ENCODE results near the gene RGS11. TPM values are rescaled to one million over a fixed set of nuclear protein-coding genes. Genes with fewer than 3 reads are reported as not detected.

The RGS11 gene
- total RNA-seq, 1 donor from 2014 or later: 6.5 TPM

DNA sequence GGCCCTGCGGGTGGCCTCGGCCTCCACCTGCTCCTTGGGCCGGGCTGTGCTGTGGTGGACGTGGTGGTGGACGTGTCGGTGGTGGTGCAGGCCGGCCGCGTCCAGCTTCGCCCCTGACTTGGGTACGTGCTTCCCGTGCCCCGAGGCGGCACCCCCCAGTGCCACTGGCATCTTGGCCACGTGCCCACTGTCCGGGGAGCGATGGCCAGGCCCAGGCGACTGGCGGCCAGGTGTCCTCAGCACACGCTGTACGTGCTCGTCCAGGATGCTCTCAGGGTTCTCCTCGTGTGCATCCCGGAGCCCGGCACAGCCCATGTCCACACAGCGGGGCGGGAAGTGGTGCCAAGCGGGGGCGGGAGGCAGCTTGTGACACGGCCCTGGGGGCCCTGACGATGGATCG is 22.1 kb upstream of the RGS11 start:
- DNase-seq (ENCODE audit: low spot score in 2 of 2) (no peak), FAIRE-seq (no peak)

DNA sequence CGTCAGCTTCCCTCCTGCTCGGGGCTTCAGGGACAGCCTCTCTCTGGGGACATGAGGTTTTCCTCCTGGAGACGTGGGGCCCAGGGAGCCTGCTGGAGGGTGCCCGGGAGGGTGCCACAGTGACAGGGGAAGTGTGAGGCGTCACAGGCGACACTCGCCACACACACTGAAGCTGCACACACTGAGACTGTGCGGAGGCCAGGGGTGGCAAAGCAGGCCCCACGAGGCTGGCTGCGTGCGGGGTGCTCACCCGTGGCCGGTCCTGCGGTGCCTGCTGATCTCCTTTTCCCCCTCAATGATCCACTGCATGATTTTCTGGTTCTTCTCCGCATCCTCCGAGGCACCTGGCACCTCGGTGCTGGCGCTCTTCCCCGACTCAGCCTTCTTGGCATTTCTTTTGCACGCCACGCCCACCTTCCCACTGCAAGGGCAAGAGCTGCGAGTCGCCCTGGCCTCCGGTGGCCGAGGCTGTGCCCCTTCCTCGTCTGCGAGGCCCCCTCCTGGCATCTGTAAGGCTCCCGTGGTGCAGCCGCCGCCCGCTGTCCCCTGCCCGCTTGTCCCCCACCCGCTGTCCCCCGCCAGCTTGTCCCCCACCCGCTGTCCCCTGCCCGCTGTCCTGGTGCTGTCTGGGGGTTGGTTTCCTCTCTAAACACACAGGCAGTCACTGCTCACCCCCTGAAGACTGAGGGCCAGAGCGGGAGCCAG is 21.2 kb upstream of the RGS11 start:
- no peak for FAIRE-seq
- no peak for DNase-seq (ENCODE audit: low spot score in 2 of 2)

DNA sequence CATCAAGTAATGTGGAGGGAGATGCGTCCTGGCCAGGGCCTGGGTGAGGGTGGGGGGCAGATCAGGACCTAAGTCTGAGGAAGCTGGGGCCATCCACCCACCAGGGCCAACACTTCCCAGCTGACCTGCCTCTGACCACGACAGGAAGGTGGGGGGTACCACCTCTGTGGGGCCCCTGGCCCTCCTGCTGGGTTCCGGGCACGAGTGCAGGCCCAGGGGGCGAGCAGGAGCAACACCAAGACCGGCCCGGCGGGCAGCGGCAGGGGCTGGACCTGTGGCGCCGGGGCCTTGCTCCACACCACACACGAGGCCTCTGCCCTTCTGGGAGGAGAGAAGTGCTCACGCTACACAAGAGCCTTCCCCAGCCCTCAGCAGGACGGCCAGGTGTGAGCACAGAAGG is 20.5 kb upstream of the RGS11 start:
- FAIRE-seq (no peak), DNase-seq (ENCODE audit: low spot score in 2 of 2) (no peak)

DNA sequence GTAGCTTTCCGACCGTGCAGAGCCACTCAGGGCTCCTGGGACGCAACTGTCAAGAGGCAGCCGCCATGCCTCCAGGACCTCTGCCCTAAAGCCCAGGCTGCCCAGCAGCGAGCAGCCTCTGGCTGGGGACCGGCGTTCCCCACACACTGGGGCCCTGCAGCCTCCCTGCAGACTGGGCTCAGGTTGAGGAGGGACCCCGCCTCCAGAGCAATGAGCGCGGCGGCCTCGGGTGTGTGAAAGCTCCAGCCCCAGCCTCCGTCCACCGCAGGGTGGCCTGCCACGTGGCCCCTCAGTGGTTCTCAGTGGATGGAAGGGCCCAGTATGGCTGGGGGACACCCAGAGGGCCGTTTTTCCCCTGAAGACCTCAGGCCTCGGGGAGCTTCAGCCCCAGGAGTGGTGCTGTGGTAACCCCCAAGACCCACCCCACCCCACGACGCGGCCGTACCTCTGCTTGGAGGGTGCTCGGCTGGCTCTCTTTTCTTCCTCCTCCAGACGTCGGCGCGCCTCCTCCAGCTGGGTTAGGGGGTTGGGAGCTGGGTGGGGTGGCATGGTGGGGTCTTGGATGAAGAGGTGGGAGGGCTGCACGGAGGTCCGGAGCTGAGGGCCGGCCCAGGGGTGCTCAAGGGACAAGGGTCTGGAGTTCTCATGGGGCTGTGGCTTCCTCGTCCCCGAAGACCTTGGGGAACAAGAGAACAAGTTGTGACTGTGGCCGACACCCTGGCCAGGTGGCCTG is 17.5 kb upstream of the RGS11 start:
- DNase-seq (ENCODE audit: low spot score in 2 of 2): no peak

DNA sequence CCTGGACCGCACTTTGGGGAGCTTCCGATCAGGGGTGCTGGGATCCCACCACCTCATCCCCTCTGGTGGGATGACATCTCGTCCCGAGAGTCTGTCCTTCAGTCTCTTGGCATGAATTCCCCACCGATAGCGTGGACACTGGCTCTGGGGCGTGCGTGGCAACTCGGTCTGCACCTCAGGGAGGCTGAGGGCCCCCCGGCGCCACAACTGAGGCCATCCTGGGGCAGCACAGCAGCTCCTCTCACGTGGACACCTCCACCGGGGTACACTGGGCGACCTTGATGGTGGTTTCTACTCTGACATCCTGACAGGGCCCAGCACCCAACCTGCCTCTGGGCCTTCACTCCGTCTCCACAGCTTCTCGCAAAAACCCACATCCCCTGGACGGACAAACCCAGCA is 15.8 kb upstream of the RGS11 start:
- DNase-seq (ENCODE audit: low spot score in 2 of 2): no peak

More for the DNA sequence above, 17.5 kb upstream of the RGS11 start:
- no peak for FAIRE-seq

DNA sequence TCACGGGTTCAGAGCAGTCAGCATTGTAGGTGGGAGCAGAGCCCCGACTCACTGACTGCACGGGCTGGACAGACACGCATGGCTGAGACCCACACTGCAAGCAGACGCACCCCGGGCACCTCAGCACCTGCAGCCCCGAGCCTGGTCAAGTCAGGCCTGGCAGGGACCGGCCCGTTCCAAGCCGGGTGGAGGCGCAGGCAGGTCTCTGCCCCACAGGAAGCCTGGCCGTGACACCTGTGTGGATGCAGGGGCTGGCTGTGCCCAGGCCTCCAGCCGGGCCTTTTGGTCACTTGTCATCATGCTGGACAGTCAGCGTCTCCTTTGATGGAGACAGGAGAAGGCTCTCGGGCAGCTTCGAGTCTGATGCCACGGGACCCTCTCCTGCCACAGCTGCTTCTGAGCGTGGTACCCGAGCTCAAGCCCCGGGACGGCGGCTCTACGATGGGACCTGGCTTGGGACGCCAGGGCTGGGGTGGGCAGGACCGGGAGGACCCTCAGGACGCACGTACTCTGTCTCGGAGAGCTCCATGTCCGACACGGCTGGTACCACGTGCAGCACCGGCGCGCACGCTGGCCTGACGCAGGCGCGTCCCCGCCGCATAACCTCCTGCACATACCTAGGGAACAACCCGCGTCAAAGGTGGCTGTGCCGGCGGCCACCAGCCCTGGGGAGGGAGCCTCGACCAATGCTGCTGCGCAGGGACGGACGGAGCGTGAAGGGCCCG is 15.1 kb upstream of the RGS11 start:
- DNase-seq (ENCODE audit: low spot score in 2 of 2) (no peak), FAIRE-seq (no peak)

More for the DNA sequence above, 15.8 kb upstream of the RGS11 start:
- FAIRE-seq: no peak

DNA sequence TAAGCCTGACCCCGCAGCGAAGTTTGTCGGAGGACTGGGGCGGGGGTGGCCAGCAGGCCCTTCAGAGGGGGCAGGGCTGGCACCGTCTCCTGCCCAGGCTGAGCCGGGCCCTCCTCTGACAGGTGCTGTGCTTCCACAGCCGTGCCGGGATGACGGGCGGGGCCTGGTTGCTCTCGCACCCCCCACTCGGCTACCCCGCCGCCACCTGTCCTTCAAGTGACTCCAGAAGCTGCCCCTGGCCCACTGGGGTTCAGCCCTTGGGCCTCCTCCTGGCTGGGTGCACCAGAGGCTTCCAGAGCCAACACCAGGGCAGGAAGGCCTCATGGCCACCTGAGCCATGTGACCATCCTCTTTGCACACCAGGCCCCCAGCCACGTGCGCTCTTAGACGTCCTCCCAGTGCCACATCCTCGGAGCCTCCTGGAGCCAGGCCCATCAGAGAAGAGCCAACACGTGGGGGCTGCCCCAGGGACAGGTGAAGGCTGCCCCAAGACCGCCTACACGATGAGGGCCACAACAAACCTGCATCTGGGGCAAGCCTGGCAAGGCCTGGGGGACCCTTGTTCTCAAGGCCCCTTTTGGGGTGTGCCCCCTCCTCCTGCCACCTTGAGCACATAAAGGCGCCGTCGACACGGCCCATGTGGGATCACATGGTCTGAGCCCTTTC is 14.4 kb upstream of the RGS11 start:
- DNase-seq (ENCODE audit: low spot score in 2 of 2) (no peak), FAIRE-seq (no peak)

DNA sequence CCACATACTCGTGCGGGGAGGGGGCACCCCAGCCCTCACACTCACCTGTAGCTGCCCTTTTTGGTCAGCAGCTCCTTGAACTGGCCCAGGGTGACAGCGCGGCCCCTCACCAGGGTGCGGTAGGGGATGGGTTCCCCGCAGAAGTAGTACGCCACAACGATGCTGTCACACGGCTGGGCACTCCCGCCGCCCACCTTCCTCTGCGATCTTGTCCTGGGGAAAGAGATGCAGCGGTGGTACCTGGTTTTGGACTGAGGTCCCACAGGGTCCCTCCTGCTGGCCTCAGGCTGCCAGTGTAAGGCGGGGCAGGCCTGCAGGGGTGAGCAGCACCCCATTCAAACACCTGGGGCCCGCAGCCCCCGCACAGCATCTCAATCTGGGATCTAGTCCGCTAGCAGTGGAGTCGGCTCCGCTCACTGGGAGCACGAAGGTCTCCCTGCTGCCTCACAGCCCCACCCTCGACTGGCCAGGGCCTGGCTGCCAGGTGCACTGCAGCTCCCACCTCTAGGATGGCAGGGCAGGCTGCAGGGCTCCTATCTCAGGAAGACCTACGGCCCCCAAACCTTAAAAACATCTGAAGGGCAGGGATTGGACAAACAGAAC is 13.8 kb upstream of the RGS11 start:
- FAIRE-seq (no peak), DNase-seq (ENCODE audit: low spot score in 2 of 2) (no peak)

DNA sequence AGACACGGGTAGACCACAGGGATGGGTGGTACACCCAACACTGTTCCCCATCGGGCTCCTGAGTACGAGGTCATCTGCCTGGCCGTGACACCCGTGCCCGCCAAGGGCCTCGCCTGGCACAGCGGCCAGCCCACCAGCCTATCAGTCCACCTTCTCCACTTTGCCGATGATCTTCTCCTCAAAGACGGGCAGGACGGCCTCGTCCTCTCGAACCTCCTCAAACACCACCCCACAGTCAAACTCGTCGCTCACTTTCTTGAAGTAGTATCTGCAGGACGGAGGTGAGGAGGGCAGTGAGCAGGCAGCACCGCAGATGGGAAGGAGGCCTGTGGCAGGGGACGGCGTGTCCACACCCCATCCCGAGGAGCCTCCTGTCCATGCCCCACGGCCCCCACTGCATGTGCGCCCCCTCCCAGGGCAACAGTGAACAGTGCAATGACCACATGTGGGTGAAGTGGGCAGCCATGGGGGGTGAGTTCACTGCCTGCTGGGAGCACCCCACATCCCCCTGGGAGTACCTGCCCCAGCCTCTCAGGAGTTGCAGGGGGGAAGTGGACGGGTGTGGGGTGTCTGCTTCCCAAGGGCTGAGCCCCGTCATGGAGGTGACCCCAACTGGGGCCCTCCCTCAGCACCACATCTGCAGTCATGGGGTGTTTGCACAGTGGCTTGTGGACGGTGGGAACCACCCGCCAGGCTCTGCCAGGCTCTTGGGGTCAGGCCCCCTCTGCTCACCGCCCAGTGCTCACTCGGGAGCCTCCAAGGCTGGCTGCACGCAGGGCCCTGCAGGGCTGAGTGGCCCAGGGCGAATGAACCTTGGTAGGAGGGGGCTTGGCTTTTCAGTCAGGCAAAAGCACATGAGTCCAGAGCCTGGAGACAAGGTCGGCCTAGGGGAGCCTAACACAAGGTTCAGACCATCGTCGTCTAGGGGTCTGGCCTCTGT is 12.5 kb upstream of the RGS11 start:
- DNase-seq (ENCODE audit: low spot score in 2 of 2) (no peak), FAIRE-seq (no peak)

DNA sequence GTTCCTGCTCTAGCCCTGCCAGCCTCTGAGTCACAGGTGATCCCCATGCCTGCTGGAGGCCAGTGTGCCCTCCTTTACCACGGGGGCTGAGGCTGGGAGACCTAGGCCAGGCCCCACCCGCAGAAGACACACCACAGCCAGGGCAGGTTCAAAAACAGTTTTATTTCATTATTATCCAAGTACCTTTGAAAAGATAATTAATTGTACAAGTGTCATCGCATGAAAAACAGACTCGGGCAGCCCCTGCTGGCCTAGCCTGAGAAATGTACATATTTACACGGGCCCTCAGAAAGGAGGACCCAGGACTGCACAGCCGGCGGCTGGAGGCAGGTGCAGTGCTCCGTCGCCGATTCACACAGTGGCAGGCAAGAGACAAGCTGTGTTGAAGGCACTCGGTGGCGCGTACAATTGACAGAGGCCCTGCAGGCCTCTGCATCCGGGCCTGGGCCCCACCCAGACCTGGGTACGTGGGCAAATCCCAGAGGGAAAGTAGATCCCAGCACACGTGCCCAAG is 11.6 kb upstream of the RGS11 start:
- peak in 1 of 2 donors; percentile 24 for DNase-seq (ENCODE audit: low spot score in 2 of 2)
- no peak for FAIRE-seq

DNA sequence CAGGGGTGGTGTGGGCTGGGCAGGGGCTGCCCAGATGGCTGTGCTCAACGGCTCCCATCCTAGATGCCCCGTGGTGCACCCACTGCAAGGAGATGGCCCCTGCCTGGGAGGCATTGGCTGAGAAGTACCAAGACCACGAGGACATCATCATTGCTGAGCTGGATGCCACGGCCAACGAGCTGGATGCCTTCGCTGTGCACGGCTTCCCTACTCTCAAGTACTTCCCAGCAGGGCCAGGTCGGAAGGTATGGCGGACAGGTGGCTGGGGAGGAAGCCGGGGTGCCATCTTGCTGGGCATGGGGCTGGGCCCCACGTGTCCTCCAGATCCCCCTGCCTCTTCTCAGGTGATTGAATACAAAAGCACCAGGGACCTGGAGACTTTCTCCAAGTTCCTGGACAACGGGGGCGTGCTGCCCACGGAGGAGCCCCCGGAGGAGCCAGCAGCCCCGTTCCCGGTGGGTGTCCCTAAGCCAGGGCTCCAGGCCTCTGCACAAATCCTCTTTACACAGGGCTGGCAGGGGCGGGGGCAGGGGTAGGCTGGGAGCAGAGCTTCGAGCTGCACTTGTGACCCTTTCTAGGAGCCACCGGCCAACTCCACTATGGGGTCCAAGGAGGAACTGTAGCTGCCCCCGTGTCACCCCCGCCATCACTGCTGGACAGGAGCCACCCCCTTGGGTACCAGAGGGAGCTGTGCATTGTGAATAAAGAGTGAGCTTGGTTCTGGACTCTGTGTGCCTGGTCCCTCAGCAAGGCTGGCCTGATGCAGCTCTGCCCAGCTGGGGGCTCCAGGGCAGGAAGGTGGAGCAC is 10.9 kb upstream of the RGS11 start:
- FAIRE-seq: no peak
- peak in 1 of 2 donors; percentile 29 for DNase-seq (ENCODE audit: low spot score in 2 of 2)

DNA sequence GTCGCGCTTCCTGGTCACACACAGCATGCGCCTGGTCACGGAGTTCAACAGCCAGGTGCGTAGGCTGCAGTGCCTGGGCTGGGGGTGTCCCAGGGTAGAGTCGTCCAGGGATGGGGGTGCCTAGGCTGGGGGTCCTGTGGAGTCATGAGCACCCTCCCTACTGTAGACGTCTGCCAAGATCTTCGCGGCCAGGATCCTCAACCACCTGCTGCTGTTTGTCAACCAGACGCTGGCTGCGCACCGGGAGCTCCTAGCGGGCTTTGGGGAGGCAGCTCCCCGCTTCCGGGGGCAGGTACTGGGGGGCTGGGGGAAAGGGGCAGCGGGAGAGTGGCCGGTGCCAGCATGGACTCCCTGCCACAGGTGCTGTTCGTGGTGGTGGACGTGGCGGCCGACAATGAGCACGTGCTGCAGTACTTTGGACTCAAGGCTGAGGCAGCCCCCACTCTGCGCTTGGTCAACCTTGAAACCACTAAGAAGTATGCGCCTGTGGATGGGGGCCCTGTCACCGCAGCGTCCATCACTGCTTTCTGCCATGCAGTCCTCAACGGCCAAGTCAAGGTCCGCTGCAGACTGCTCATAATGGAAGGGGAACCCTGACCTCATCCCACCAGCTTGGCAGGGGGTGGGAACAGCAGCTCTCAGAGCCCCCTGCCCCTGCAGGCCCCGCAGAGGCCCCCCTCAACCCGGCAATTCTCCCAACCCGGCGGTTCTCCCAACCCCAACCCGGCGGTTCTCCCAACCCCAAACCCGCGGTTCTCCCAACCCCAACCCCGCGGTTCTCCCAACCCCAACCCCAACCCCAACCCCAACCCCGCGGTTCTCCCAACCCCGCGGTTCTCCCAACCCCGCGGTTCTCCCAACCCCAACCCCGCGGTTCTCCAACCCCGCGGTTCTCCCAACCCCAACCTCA is 9.7 kb upstream of the RGS11 start:
- no peak for DNase-seq (ENCODE audit: low spot score in 2 of 2)
- no peak for FAIRE-seq

DNA sequence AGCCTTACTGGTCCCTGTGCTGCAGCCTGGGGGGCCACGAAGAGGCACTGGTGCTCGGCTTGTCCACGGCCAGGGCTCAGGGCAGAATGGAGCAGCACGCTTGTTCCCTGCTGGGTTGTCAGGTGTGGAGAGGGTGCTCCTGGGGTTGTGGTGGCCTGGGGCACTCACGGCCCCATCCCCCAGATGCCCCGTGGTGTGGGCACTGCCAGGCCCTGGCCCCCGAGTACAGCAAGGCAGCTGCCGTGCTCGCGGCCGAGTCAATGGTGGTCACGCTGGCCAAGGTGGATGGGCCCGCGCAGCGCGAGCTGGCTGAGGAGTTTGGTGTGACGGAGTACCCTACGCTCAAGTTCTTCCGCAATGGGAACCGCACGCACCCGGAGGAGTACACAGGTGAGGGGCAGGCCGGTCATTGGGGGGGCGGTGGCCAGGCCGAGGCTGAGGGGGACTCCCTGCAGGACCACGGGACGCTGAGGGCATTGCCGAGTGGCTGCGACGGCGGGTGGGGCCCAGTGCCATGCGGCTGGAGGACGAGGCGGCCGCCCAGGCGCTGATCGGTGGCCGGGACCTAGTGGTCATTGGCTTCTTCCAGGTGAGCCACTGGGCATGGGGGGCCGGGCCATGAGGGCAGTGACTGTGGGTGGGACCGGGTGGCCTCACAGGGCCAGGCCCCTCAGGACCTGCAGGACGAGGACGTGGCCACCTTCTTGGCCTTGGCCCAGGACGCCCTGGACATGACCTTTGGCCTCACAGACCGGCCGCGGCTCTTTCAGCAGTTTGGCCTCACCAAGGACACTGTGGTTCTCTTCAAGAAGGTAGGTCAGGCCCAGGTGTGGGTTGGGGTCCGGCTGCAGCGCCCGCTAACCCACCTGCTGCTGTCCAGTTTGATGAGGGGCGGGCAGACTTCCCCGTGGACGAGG is 8.7 kb upstream of the RGS11 start:
- FAIRE-seq (no peak), DNase-seq (ENCODE audit: low spot score in 2 of 2) (no peak)

DNA sequence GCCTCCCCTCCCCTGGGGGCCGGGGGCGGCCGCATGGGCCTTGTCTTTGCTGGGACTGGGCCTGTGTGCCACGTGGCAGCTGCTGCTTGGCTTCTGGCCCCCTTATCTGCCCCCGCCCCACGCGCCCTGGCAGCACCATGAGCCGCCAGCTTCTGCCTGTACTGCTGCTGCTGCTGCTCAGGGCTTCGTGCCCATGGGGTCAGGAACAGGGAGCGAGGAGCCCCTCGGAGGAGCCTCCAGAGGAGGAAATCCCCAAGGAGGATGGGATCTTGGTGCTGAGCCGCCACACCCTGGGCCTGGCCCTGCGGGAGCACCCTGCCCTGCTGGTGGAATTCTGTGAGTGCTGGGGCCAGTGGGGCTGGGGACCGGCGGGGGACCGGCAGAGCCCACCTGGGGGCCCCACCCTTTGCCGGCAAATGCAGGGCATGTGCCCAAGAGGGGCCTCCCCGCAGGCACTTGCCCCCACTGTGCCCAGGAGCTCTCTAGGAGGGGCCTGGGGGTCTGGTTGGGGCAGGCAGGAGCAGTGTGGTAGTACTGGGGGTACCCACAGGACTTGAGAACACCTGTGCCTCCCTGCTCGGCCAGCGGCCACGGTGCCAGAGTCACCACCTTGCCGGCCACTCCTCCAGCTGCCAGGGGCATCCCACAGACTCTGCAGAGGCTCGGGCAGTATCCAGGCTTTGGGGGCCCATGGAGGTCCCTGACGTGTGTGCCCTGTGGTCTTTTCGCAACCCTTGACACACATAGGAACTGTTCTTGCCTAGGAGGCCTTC is 7.5 kb upstream of the RGS11 start, which contains the start of gene PDIA2:
Gene PDIA2, plus strand, starts transcription at position 132 of the 773 bp plus-strand sequence. Its CDS starts 6 bp downstream, at position 138.
- no peak for FAIRE-seq

DNA sequence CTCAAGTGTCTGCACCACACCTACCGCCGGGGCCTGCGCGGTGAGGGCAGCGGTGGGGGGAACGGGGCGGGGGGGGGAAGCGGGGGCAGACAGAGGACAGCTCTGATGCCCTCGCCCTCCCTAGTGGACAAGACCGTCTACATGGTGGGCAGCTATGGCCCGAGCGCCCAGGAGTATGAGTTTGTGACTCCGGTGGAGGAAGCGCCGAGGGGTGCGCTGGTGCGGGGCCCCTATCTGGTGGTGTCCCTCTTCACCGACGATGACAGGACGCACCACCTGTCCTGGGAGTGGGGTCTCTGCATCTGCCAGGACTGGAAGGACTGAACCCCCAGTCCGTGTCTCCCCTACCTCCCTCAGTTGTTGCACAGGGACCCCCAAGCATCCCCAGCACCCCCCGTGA is 6.7 kb upstream of the RGS11 start:
- DNase-seq (ENCODE audit: low spot score in 2 of 2) (peak in 1 of 2 donors; percentile 26), FAIRE-seq (no peak)

More for the DNA sequence above, 7.5 kb upstream of the RGS11 start, which contains the start of gene PDIA2:
- peak in 1 of 2 donors; percentile 22 for DNase-seq (ENCODE audit: low spot score in 2 of 2)
